PC-9 (cell line): ENCODE results near the gene JAML.

ENCODE experiments used
- CTCF ChIP-seq: fragments of 200-600 bp; sonication (generic); conservative IDR thresholded peaks from 2 replicates; pipeline ENCODE4 v1.6.1; 2017; ENCODE audit warnings: mixed run types, antibody characterized with exemption, mild to moderate bottlenecking, moderate library complexity
- EZH2 ChIP-seq: fragments of 200-600 bp; sonication (generic); IDR thresholded peaks from 2 replicates; pipeline ENCODE4 v1.8.0; 2017; ENCODE audit warnings: antibody characterized with exemption, low read depth

GRCh38 chr11:118166641-118167040 lies 58.2 kb downstream of the JAML start:
- TF ChIP-seq CTCF (no peak), EZH2 (no peak)
